OCI-LY3 (cell line): ENCODE data around the gene WLS.

Source experiments
- CTCF ChIP-seq: fragments of 200-600, 300-600 bp; sonication (generic); IDR thresholded peaks from 2 replicates; pipeline ENCODE4 v1.5.1; 2014; ENCODE audit warnings: antibody characterized with exemption, low read length, low read depth
- EZH2phosphoT487 ChIP-seq: fragments of 200-600 bp; shearing (Covaris generic); IDR thresholded peaks from 2 replicates; pipeline ENCODE4 v1.6.1; 2018; ENCODE audit warnings: antibody characterized with exemption, mixed run types, low read depth

- TF ChIP-seq CTCF (no peak), EZH2phosphoT487 (no peak)
Measured at GRCh38 chr1:68204977-68205630, 27.2 kb downstream of the WLS start.
